Measurements from ENCODE around the gene DUSP5. TPM values are rescaled to one million over a fixed set of nuclear protein-coding genes. Genes with fewer than 3 reads are reported as not detected.

Gene DUSP5
- total RNA-seq, 1 donor from 2014 or later, result 6.4 TPM

DNA sequence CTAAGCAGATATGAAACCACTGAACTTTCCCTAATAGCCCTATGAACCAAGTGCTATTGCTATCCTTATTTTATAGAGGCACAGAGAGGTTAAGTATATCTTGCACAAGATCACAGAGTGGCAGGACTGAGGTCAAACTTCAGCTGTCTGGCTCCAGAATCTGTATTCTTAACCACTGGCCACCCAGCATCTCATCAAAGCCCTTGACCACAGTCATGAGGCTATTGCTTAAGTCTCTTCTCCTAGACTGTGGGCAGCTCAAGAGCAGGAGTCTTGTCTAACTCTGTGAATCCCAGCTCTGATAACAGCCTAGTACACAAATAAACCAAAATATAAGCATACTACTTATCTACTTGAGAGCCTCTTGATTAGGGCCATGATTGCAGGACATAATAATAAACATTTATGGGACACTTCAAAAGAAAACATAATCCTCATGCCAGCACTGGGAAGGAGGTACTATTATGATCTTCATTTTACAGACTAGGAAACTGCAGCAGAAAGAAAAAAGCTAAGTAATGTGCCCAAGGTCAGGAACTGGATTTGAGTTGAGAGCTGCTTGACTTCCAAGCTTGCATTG is 47.3 kb downstream of the DUSP5 start:
- peak; percentile 86 for DNase-seq (ENCODE audit: low read depth)

DNA sequence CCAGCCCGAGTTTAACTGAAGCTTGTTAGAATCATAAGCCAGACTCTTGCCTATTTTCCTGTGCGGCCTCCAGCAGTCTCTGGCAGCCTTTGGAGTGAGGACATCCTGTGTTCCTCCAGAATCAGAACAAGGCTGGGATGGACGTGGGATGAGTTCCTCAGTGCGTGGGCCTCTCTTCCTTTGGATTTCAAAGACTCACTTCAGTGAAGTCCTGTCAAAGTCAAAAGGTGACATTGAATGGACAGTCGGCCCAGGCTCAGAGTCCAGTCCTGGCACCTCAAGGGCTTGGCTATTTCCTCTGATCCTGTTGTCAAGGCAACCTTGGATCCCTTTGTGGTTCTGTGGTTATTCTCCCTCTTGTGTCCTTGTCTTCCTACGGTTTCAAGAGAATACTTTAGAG is 48.4 kb downstream of the DUSP5 start:
- DNase-seq (ENCODE audit: low read depth), result peak; percentile 24

DNA sequence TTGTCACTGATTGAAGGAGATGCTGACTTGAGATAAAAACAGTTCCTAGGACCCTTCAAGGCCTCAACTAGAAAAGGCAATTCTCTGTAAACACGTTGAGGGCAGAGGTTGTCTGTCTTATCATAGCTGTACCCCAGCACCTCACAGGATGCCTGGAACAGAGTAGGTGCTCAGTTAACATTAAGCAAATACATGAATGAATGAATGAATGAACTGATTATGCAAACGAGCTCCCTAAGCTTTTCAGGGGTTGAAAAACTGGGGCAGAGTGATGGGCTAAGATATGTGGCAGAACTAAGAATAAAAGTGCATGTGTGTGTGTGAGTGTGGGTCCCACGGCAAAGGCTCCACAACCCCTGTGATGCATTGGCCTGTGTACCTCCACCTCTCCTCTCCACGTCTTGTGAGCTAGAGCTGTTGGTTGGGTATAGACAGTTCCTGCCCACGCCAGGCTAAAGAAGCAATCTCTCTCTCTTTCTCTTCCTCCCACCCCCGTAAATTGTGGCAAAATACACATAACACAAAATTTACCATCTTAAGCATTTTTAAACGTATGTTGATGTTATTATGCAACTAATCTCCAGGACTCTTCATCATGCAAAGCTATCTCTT is 48.9 kb downstream of the DUSP5 start:
- DNase-seq (ENCODE audit: low read depth), result no peak

DNA sequence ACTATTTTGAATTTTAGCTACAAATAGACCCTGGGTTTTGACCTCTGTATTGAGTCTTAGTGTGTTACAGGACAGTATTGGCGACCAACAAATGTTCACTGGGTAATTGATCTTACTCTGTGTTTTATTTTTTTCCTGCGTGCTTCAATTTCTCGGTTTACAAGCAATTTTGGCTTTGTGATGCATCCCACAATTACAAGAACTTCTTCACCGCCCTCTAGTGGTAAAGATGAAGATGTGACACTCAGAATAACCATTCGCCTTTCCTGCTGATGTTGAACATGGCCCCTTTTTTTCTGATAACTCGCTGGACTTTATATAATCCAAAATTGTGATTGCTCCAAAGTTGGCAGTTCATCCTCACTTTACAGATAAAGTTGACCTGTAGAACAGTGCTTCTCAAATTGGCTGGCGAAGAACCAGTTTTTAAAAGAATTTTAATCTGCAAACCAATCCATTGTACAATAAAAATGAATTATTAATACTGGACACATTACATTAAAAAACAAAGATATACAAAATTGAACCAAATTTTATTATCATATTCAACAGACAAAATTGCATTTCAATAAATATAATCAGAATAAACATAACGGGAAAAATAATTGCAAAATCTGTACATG is 49.5 kb downstream of the DUSP5 start:
- peak; percentile 68 for DNase-seq (ENCODE audit: low read depth)

DNA sequence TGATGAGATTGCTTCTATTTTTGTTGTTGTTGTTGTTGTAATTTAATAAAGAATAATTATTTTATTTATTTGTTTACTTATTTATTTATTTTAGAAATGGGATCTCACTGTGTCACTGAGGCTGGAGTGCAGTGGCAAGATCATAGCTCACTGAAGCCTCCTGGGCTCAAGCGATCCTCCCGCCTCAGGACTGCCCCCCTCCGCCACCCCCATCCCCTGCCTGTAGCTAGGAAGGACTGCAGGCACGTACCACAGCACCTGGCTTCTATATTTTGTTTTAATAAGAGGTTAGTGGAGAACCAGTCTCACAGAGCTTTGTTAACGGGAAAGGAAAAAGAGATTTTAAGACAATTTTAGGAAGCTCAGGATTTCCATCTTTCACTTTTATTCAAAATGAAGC is 50.3 kb downstream of the DUSP5 start:
- DNase-seq (ENCODE audit: low read depth), result no peak

DNA sequence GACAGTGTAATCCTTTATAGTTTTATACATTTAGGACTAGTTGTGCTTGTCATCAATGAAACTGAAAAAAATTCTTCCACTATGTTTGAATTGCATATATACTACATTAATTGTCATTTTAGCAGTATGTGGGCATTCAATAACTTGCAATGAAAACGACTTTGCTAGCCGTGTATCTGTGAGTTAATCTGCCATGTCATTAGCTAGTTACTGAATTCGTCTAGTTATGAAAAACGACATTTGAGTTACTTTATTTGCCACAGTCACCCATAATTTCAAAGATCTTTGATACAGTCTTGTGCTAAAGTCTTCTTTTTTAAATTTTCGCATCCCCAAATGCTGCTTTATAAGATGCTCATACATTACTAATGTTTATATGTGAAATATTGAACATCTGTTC is 51.5 kb downstream of the DUSP5 start:
- no peak for DNase-seq (ENCODE audit: low read depth)

DNA sequence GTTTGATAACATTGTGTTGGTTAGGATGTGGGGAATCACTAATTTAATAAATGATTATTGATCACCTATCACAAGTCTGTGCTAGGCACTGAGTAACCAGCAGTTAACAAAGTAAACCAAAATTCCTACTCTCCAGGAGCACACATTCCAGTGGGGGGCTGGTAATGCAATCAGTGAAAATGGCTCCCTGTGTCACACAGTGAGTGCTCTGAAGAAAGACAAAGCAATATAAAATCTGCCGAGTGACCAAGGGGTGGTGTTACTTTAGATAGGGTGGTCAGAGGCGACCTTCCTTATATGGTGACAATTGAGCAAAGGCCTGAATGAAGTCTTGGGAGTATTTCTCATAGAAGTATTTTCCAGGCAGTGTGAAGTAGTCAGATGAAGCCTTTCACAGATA is 56.2 kb downstream of the DUSP5 start:
- no peak for DNase-seq (ENCODE audit: low read depth)

DNA sequence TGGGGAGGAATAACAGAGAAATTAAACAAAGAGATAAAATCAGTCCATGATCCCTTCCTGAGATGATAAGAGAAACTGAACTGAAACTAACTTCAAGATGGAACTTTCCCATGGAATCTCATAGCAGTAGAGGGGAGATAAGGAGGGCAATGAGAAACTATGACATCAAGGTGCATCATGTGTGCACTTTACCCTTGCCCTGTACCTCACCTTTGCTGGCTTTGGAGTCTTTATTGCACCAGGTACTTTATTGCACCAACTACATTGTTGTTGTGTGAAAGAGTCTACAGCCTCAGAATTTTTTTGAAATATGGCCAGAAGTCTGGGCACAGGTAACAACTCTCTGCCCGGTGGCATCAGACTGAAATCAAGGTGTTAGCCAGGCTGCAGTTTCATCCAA is 58.6 kb downstream of the DUSP5 start:
- no peak for DNase-seq (ENCODE audit: low read depth)

DNA sequence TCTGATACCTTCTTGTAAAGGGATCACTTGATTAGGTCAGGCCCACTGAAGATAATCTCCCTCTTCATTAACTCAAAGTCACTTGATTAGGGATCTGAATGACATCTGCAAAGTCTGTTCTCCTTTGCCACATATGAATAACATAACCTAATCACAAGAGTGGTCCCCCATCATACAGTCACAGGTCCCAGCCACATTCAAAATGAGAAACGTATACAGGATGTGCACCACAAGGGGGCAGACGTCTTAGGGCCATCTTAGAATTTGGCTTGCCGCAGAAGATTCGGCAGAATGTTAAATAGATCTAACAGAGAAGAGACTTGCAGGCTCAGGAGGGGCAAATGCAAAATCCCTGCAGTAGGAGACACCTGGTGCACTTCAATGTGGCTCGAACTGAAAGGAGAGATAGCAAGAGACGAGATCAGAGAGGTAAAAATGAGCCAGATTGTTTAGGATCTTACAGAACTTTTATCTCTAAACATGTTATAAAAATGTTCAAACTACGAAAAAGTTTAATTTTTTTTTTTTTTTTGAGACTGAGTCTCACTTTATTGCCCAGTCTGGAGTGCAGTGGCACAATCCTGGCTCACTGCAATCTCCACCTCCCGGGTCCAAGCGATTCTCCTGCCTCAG is 59.4 kb downstream of the DUSP5 start:
- DNase-seq (ENCODE audit: low read depth), result peak; percentile 35

DNA sequence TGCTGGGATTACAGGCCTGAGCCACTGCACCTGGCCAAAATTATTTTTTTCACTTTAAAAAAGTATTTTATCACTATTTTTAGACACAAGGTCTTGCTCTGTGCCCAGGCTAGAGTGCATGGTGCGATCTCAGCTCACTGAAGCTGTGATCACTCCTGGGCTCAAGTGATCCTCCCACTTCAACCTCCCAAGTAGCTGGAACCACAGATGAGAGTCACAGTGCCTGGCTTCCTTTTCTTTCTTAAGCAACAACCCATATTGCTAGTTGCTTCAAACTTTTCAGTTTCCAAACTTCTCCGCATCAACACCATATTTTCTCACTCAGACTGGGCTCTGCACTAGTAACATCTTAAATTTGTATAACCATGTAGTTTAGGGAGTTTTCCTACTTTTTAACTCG is 60.3 kb downstream of the DUSP5 start:
- DNase-seq (ENCODE audit: low read depth), result no peak

DNA sequence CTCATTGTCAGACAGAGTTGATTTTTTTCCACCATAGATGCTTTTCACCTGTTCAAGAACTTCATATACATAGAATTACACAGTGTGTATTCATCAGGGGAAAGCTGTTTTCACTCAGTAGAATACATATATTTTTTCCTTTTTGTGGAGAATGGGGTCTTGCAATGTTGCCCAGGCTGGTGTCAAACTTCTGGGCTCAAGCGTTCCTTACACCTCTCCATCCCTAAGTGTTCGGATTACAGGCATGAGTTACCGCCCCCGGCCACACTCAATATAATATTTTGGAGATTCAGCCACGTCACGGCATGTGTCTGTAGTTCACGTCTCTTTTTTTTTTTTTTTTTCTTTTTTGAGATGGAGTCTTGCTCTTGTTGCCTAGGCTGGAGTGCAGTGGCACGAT is 62.3 kb downstream of the DUSP5 start:
- DNase-seq (ENCODE audit: low read depth), result no peak

Other genes starting within 250 kb of the DUSP5 start
- 6.5 and 9.9 TPM in 2 replicates for gene SMNDC1, start 193.0 kb upstream of the DUSP5 start, total RNA-seq
- gene SMC3, start 69.8 kb downstream of the DUSP5 start, total RNA-seq, result 20.8 and 24.3 TPM in 2 replicates
- gene RBM20, start 146.4 kb downstream of the DUSP5 start, total RNA-seq, result 2.6 and 3.0 TPM in 2 replicates

Measured in myocyte (in vitro differentiated cells).